Peyer's patch (tissue), 4 donors: ENCODE data around the gene BCKDHB. TPM values are rescaled to one million over a fixed set of nuclear protein-coding genes. Genes with fewer than 3 reads are reported as not detected.

Source experiments
- DNase-seq, 3 donors: peaks; one replicate each; pipeline ENCODE4 v3.0.0-alpha.2; 2017 to 2019
- H3K27ac ChIP-seq, 4 donors: fragments of 200-600 bp; sonication (generic); one replicate each; pipeline ENCODE4 v1.5.1; 2016 to 2019
- H3K27me3 ChIP-seq, 2 donors: fragments of 200-600 bp; sonication (generic); one replicate each; pipeline ENCODE4 v1.5.1; 2019
- H3K36me3 ChIP-seq, 3 donors: fragments of 200-600 bp; sonication (generic); one replicate each; pipeline ENCODE4 v1.5.1; 2016 to 2019
- H3K4me1 ChIP-seq, 4 donors: fragments of 200-600 bp; sonication (generic); one replicate each; pipeline ENCODE4 v1.5.1; 2016 to 2019
- H3K4me3 ChIP-seq, 4 donors: fragments of 200-600 bp; sonication (generic); 1 replicate in 3 of 4; 2 replicates in 1 of 4; pipeline ENCODE4 v1.5.1; 2016 to 2019; ENCODE audit warnings: mild to moderate bottlenecking in 1 of 4
- H3K9me3 ChIP-seq, 4 donors: fragments of 200-600 bp; sonication (generic); one replicate each; pipeline ENCODE4 v1.5.1; 2016 to 2019; ENCODE audit warnings: mild to moderate bottlenecking in 1 of 4
- POLR2A ChIP-seq, 2 donors: fragments of 450-650 bp; IDR thresholded peaks; one replicate each; pipeline ENCODE4 v1.5.1; 2017; ENCODE audit warnings: antibody characterized with exemption in 2 of 2, mild to moderate bottlenecking in 2 of 2, moderate library complexity in 2 of 2
- total RNA-seq, 4 donors: library from RNA; depleted of rRNA; stranded (reverse); fragments of >200 nt; gene quantifications; one replicate each; pipeline ENCODE4 v1.1.0, GENCODE V29; 2016
- TF ChIP-seq, protein P1 (sequence below), 6 experiments: fragments of 450-650 bp in 4 of 6; fragments of 200-600 bp in 2 of 6; sonication (generic) in 1 of 6; IDR thresholded peaks; one replicate each; pipeline ENCODE4 v1.5.1; 2017 to 2019; ENCODE audit warnings: antibody characterized with exemption in 6 of 6, mild to moderate bottlenecking in 3 of 6, moderate library complexity in 1 of 6

Gene BCKDHB
- total RNA-seq, 4 donors from 2014 or later: 13.3 to 31.8 (median 20.1) TPM

- TF ChIP-seq, protein P1, sequence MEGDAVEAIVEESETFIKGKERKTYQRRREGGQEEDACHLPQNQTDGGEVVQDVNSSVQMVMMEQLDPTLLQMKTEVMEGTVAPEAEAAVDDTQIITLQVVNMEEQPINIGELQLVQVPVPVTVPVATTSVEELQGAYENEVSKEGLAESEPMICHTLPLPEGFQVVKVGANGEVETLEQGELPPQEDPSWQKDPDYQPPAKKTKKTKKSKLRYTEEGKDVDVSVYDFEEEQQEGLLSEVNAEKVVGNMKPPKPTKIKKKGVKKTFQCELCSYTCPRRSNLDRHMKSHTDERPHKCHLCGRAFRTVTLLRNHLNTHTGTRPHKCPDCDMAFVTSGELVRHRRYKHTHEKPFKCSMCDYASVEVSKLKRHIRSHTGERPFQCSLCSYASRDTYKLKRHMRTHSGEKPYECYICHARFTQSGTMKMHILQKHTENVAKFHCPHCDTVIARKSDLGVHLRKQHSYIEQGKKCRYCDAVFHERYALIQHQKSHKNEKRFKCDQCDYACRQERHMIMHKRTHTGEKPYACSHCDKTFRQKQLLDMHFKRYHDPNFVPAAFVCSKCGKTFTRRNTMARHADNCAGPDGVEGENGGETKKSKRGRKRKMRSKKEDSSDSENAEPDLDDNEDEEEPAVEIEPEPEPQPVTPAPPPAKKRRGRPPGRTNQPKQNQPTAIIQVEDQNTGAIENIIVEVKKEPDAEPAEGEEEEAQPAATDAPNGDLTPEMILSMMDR (IDR thresholded peaks at IDR 0.05): no peak
- TF ChIP-seq POLR2A (IDR thresholded peaks at IDR 0.05): no peak
- Histone ChIP-seq H3K36me3 (no peaks in the 10 kb centered on the region), H3K27ac (no peak overlapping the region), H3K4me3 (no peak overlapping the region), H3K4me1 (no peaks in the 10 kb centered on the region), H3K9me3 (no peaks in the 10 kb centered on the region), H3K27me3 (no peaks in the 10 kb centered on the region)
- no peak for DNase-seq
These were observed 257.7 kb downstream of the BCKDHB start for GRCh38 chr6:80364149-80364548.

DNA sequence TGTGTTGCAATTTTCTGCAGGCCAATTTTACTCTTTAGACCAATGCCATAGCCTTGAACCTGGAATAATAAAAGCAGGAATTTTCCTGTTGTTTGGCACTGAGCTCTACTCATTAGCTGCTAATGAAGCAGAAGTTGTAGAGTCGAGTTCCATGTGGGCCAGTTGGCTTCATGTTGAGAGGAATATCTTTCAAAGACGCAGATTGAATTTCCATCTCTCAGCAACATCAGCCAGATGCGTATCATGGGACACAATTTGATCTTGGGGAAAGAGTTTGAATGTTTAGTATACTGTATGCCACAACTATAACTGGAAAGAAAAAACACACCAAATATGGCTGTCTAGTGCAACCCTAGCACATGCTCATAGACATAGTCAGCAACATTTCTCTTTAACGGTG lies 259.6 kb downstream of the BCKDHB start:
- no peak overlapping the region for H3K4me3 ChIP-seq
- TF ChIP-seq, protein P1 (IDR thresholded peaks at IDR 0.05): no peak
- TF ChIP-seq POLR2A (IDR thresholded peaks at IDR 0.05): no peak
- no peak for DNase-seq
- no peaks in the 10 kb centered on the region for H3K27me3 ChIP-seq
- H3K9me3 ChIP-seq: no peaks in the 10 kb centered on the region
- H3K27ac ChIP-seq: no peak overlapping the region
- H3K4me1 ChIP-seq: no peaks in the 10 kb centered on the region
- H3K36me3 ChIP-seq: no peaks in the 10 kb centered on the region

GRCh38 chr6:80366714-80367113 lies 260.2 kb downstream of the BCKDHB start:
- Histone ChIP-seq H3K4me1 (no peaks in the 10 kb centered on the region), H3K9me3 (no peaks in the 10 kb centered on the region), H3K27ac (no peak overlapping the region), H3K27me3 (no peaks in the 10 kb centered on the region), H3K4me3 (no peak overlapping the region), H3K36me3 (no peaks in the 10 kb centered on the region)
- no peak for DNase-seq
- TF ChIP-seq POLR2A (IDR thresholded peaks at IDR 0.05): no peak
- TF ChIP-seq, protein P1 (IDR thresholded peaks at IDR 0.05): no peak

DNA sequence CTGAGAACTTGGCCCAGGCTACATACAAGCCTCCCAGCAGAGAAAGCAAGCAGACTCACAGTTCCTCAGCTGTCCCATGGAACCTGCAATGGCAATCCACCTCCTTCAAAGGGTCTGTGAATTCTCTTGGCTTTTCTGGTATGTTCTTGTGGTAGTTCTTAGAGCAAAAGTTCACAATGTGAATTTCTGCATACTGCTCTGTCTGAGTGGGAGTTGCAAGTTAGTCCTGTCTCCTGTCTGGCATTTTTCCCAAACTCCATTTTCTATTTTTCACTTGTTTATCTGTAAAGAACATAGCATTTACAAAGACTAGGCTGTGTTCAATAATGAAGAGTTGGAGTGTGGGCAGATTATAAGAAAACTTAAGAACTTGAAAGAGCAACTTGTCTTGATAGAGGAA lies 269.9 kb downstream of the BCKDHB start:
- Histone ChIP-seq H3K4me1 (no peaks in the 10 kb centered on the region), H3K27me3 (no peaks in the 10 kb centered on the region), H3K4me3 (no peak overlapping the region), H3K9me3 (no peaks in the 10 kb centered on the region), H3K27ac (no peak overlapping the region), H3K36me3 (no peaks in the 10 kb centered on the region)
- DNase-seq: no peak
- TF ChIP-seq, protein P1 (IDR thresholded peaks at IDR 0.05): no peak
- TF ChIP-seq POLR2A (IDR thresholded peaks at IDR 0.05): no peak

- Histone ChIP-seq H3K9me3 (no peaks in the 10 kb centered on the region), H3K27ac (no peak overlapping the region), H3K27me3 (no peaks in the 10 kb centered on the region), H3K36me3 (no peaks in the 10 kb centered on the region), H3K4me3 (no peak overlapping the region), H3K4me1 (no peaks in the 10 kb centered on the region)
- no peak for DNase-seq
- TF ChIP-seq POLR2A (IDR thresholded peaks at IDR 0.05): no peak
- TF ChIP-seq, protein P1 (IDR thresholded peaks at IDR 0.05): no peak
These were observed 274.1 kb downstream of the BCKDHB start for GRCh38 chr6:80380566-80380965.

DNA sequence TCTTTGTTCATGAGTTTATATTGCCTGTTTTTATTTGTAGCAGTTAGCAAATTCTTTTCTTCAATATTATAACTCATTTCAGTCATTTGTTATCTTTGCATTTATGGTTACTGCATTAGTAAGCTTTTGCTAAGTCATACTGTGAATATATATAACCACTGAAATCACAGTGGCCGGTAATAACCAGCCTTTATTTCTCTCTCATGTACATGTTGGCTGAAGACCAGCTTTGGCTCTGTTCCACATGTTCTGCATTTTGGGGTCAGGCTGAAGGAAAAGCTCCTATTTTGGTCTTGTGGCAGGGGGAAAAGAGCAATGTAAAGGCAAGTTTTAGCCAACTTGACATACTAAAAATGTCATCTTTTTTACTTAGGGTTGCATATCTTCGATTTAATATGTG lies 276.3 kb downstream of the BCKDHB start:
- Histone ChIP-seq H3K27me3 (no peaks in the 10 kb centered on the region), H3K27ac (no peak overlapping the region), H3K4me3 (no peak overlapping the region), H3K36me3 (no peaks in the 10 kb centered on the region), H3K4me1 (no peaks in the 10 kb centered on the region), H3K9me3 (no peaks in the 10 kb centered on the region)
- no peak for TF ChIP-seq POLR2A (IDR thresholded peaks at IDR 0.05)
- TF ChIP-seq, protein P1 (IDR thresholded peaks at IDR 0.05): no peak
- DNase-seq: no peak
